OCI-LY7 (cell line): ENCODE measurements around the gene TRIM13. TPM values are rescaled to one million over a fixed set of nuclear protein-coding genes. Genes with fewer than 3 reads are reported as not detected.

Experiments
- BruUV-seq: library from RNA; stranded (reverse); fragments of 400-500 nt; replicated peaks from 2 replicates; lab custom pipeline; 2021; lab: Mats Ljungman, UMichigan
- CTCF ChIA-PET: fragments of 300-600 bp; sonication (Branson Sonifier 250); formaldehyde crosslinking; loops from one replicate; lab custom pipeline; 2022; ENCODE audit warnings: antibody characterized with exemption; ENCODE audit not compliant: unreplicated experiment; lab: Charles Lee
- POLR2A ChIA-PET: fragments of 300-600 bp; sonication (Branson Sonifier 250); formaldehyde crosslinking; loops from one replicate; lab custom pipeline; 2022; ENCODE audit warnings: antibody characterized with exemption; lab: Charles Lee
- DNase-seq: peaks from one replicate; pipeline ENCODE4 v3.0.0-alpha.2; 2015; ENCODE audit warnings: low spot score
- H2AFZ ChIP-seq: fragments of 200-600 bp; sonication (generic), shearing (Covaris generic); 2 replicates; pipeline ENCODE4 v1.6.1; 2014; ENCODE audit warnings: mild to moderate bottlenecking, antibody characterized with exemption, low read length, moderate library complexity
- H3K27ac ChIP-seq: fragments of 200-600 bp; sonication (generic); 2 replicates; pipeline ENCODE4 v1.5.1; 2014; ENCODE audit warnings: mixed run types, low read depth, mild to moderate bottlenecking, moderate library complexity, low read length, inconsistent platforms; ENCODE audit not compliant: poor library complexity, severe bottlenecking
- H3K36me3 ChIP-seq: fragments of 200-600 bp; sonication (generic); 2 replicates; pipeline ENCODE4 v1.6.1; 2014; ENCODE audit warnings: mild to moderate bottlenecking, antibody characterized with exemption, low read length, moderate library complexity, mixed read lengths; ENCODE audit not compliant: insufficient read depth
- H3K4me1 ChIP-seq: fragments of 200-600 bp; sonication (generic); 2 replicates; pipeline ENCODE4 v1.5.1; 2014; ENCODE audit warnings: mild to moderate bottlenecking, low read length; ENCODE audit not compliant: insufficient read depth, poor library complexity, severe bottlenecking
- H3K4me2 ChIP-seq: fragments of 200-600 bp; sonication (generic); 2 replicates; pipeline ENCODE4 v1.6.1; 2014; ENCODE audit warnings: mild to moderate bottlenecking, low read length
- H3K4me3 ChIP-seq: fragments of 200-600 bp; sonication (generic); 2 replicates; pipeline ENCODE4 v1.5.1; 2014; ENCODE audit warnings: mild to moderate bottlenecking, low read depth, low read length; ENCODE audit not compliant: poor library complexity, severe bottlenecking
- H3K79me2 ChIP-seq: fragments of 200-600 bp; sonication (generic); 2 replicates; pipeline ENCODE4 v1.6.1; 2016; ENCODE audit warnings: low read depth, mild to moderate bottlenecking, low read length, moderate library complexity, mixed read lengths; ENCODE audit not compliant: insufficient read depth
- H3K9me2 ChIP-seq: fragments of 200-600 bp; sonication (generic); 2 replicates; pipeline ENCODE4 v1.6.1; 2016; ENCODE audit warnings: mild to moderate bottlenecking, low read length, mixed read lengths; ENCODE audit not compliant: insufficient read depth
- H3K9me3 ChIP-seq: fragments of 200-600 bp; sonication (generic); 2 replicates; pipeline ENCODE4 v1.6.1; 2014; ENCODE audit warnings: mild to moderate bottlenecking, mixed run types, low read length, mixed read lengths
- H4K20me1 ChIP-seq: fragments of 200-600 bp; sonication (generic); 2 replicates; pipeline ENCODE4 v1.6.1; 2014; ENCODE audit warnings: mild to moderate bottlenecking, antibody characterized with exemption, low read length, moderate library complexity, mixed read lengths; ENCODE audit not compliant: insufficient read depth
- CTCF ChIP-seq: fragments of 200-600 bp; sonication (generic); conservative IDR thresholded peaks from 2 replicates; pipeline ENCODE4 v1.5.1; 2014; ENCODE audit warnings: mild to moderate bottlenecking, antibody characterized with exemption, low read length, moderate library complexity, mixed read lengths
- EZH2phosphoT487 ChIP-seq: fragments of 200-600 bp; sonication (generic); IDR thresholded peaks from 2 replicates; pipeline ENCODE4 v1.6.1; 2018; ENCODE audit warnings: low read depth, borderline replicate concordance, mild to moderate bottlenecking, mixed run types, antibody characterized with exemption, low read length, moderate library complexity, mixed read lengths
- intact Hi-C: fragments of 100-400 bp; cut with micrococcal nuclease; formaldehyde crosslinking; loops from one replicate; pipeline ENCODE4 v1.10.0; 2022; ENCODE audit not compliant: unreplicated experiment
- total RNA-seq, 2 experiments: library from RNA; depleted of rRNA in 1 of 2; stranded (reverse); fragments of >200 nt in 1 of 2; shearing (Covaris generic) in 1 of 2; gene quantifications; 2 replicates each; pipeline ENCODE4 v1.2.3, GENCODE V29; 2014 to 2022

The TRIM13 gene
- total RNA-seq, 2 experiments from 2014 or later, result 12.5 to 13.8 TPM

DNA sequence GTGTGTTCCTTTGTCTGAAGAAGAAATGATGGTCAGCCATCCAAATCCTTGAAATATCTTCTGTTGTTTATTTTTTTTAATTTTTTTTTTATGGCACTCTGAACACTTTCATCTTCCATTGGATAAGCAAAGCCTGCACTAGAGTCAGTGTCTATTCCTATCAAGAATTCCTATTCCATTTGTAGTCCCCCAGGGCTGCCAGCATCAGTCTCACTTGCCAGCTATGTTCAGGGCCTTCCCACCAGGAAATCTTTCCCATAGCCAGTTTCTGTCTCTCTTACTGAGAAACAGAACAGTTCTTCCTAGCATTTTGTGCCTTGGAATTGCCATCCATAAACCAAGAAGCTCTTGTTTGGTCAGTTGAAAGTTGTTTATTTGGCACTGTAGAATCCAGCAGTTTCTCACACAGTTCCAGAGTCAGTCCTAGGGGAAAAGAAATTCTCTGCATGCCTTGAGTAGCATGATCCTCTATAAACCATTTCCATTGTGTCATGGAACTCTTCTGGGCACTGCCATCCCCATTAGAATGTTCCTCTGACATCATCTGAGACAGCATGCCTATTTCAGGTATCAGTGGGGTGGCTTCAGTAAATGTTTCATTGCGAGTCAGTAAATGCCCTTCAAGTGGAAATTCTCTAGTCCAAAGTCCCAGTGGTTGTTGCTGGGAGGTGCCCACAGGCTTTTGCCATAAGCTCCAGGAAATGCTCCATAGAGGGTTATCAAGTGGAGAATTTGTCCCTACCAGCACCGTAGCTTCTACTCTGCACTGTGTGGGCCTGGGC, 42.0 kb upstream of the TRIM13 start:
- H3K4me1 ChIP-seq, result no peaks in the 10 kb centered on the region
- ChIA-PET CTCF (no interaction called here), POLR2A (no interaction called here)
- no peaks in the 10 kb centered on the region for H4K20me1 ChIP-seq
- H3K9me2 ChIP-seq, result no peaks in the 10 kb centered on the region
- BruUV-seq, result no TSS peak
- peaks cover 5% of the 10 kb centered on the region; the same call in 1 of the 2 replicates for H3K9me3 ChIP-seq
- H3K79me2 ChIP-seq, result no peaks in the 10 kb centered on the region
- no peak overlapping the region for H3K27ac ChIP-seq
- no peak for TF ChIP-seq CTCF
- no peak for TF ChIP-seq EZH2phosphoT487
- peaks cover 12% of the 10 kb centered on the region for H3K36me3 ChIP-seq
- H3K4me2 ChIP-seq, result no peak overlapping the region
- intact Hi-C loops, result no loop called here
- no peak overlapping the region for H2AFZ ChIP-seq
- no peak for DNase-seq
- no peak overlapping the region for H3K4me3 ChIP-seq

- Histone ChIP-seq H3K9me3 (peaks cover 5% of the 10 kb centered on the region; the same call in 1 of the 2 replicates), H2AFZ (no peak overlapping the region), H3K36me3 (peaks cover 14% of the 10 kb centered on the region), H3K4me1 (no peaks in the 10 kb centered on the region), H3K27ac (no peak overlapping the region), H4K20me1 (no peaks in the 10 kb centered on the region), H3K79me2 (no peaks in the 10 kb centered on the region), H3K4me3 (no peak overlapping the region), H3K4me2 (no peak overlapping the region), H3K9me2 (no peaks in the 10 kb centered on the region)
- TF ChIP-seq EZH2phosphoT487, result no peak
- TF ChIP-seq CTCF, result no peak
- CTCF ChIA-PET, result no interaction called here
- intact Hi-C loops, result no loop called here
- DNase-seq, result no peak
- POLR2A ChIA-PET, result no interaction called here
- no TSS peak for BruUV-seq
These were observed 40.7 kb upstream of the TRIM13 start for GRCh38 chr13:49956131-49956530.

DNA sequence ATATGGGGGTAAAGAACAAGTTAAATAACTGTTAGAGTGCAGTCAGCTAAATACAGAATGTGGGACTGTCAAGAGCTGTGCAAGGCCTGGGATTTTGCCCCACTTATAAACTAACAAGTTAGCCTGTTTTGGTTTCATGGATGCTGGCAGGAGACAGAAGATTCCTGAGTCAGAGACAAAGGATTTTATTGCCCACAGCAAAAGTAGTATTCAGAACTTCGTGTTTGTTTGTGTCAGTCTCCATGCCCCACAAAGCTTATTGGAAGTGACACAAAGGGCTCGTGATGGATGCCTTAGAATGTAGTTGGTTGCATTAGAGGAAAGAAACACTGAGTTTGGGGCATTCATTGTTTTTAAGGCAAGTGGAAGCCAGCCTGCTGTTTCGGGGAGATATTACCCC, 38.5 kb upstream of the TRIM13 start:
- H3K4me1 ChIP-seq, result no peaks in the 10 kb centered on the region
- no peaks in the 10 kb centered on the region for H3K79me2 ChIP-seq
- no peak overlapping the region for H3K27ac ChIP-seq
- BruUV-seq, result no TSS peak
- CTCF ChIA-PET, result no interaction called here
- H3K4me3 ChIP-seq, result no peak overlapping the region
- POLR2A ChIA-PET, result no interaction called here
- no peaks in the 10 kb centered on the region for H4K20me1 ChIP-seq
- peaks cover 8% of the 10 kb centered on the region; the same call in 1 of the 2 replicates for H3K9me3 ChIP-seq
- no peak overlapping the region for H2AFZ ChIP-seq
- H3K4me2 ChIP-seq, result no peak overlapping the region
- intact Hi-C loops, result no loop called here
- no peak for DNase-seq
- peaks cover 30% of the 10 kb centered on the region for H3K36me3 ChIP-seq
- no peaks in the 10 kb centered on the region for H3K9me2 ChIP-seq
- TF ChIP-seq CTCF (no peak), EZH2phosphoT487 (no peak)
